Choroid plexus epithelial cell (primary cell): ENCODE measurements around the gene CLSTN2.

ENCODE experiments used
- DNase-seq: peaks from one replicate; pipeline ENCODE4 v3.0.0-alpha.2; 2010; ENCODE audit warnings: low read depth
- H3K4me3 ChIP-seq: 2 replicates; pipeline ENCODE4 v1.5.1; 2011; ENCODE audit warnings: low read depth, mild to moderate bottlenecking, control low read depth, low read length, moderate library complexity
- TF ChIP-seq, protein P1 (sequence below): conservative IDR thresholded peaks from 2 replicates; pipeline ENCODE4 v1.5.1; 2011; ENCODE audit warnings: low read depth, mild to moderate bottlenecking, control low read depth, inconsistent platforms, low read length, moderate library complexity

The CLSTN2 gene

DNA sequence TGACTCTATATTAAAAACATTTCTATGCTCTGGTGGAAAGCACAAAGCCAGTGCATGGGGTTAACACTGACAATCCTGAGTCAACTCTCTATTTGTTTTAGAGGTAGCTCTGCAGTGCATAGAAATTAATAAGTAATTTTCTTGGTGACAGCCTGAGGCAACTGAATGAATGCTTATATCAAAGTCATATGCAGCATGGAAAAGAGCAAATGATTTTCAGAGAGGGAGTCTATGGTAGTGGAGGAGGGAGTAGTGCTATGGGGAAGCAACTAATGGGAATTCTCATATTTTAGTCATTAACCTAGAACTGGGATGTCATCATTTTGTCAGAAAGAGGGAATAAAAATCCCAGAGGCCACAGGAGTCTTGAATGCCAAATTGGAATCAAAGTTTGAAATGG, 99.1 kb downstream of the CLSTN2 start:
- no peak overlapping the region for H3K4me3 ChIP-seq
- no peak for DNase-seq
- TF ChIP-seq, protein P1, sequence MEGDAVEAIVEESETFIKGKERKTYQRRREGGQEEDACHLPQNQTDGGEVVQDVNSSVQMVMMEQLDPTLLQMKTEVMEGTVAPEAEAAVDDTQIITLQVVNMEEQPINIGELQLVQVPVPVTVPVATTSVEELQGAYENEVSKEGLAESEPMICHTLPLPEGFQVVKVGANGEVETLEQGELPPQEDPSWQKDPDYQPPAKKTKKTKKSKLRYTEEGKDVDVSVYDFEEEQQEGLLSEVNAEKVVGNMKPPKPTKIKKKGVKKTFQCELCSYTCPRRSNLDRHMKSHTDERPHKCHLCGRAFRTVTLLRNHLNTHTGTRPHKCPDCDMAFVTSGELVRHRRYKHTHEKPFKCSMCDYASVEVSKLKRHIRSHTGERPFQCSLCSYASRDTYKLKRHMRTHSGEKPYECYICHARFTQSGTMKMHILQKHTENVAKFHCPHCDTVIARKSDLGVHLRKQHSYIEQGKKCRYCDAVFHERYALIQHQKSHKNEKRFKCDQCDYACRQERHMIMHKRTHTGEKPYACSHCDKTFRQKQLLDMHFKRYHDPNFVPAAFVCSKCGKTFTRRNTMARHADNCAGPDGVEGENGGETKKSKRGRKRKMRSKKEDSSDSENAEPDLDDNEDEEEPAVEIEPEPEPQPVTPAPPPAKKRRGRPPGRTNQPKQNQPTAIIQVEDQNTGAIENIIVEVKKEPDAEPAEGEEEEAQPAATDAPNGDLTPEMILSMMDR = no peak

DNA sequence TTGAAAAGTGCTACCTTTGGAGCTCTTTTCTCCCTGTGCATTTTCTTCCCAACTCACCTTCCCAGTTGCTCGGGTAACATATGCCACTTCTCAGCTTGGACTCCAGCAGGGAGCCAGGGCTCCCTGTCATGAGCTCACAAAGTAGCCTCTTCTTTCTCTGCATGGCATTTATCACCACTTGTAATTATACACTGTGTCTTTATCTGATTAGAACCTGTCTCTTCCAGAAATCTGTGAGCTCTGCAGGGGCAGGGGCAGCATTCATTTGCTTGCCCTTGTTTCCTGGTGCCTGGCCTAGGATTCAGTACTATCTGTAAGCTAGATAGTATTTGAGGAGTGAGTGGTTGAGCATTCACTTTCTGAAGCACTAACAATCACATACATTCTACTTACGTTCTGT, 100.9 kb downstream of the CLSTN2 start:
- no peak for DNase-seq
- no peak overlapping the region for H3K4me3 ChIP-seq
- TF ChIP-seq, protein P1 = no peak

DNA sequence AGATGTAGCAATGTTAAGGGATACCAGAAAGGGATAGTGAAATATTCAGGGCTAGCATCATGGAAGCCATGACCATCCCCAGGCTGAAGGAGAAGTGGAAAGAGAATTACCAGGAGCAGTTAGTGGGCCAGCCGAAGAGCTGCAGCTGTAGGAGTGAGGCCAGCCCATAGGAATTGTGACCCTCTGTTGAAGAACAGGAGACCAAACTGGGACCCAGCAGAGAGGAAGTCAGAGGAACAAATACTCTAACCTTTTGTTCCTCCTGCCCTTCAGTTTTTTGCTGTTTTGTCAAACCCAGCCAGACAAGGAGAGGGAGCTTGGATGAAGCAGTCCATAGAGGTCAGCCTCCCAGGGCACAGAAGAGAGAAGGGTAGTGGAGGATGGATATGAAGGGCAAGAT, 115.4 kb downstream of the CLSTN2 start:
- no peak for DNase-seq
- no peak overlapping the region for H3K4me3 ChIP-seq
- TF ChIP-seq, protein P1 = no peak

DNA sequence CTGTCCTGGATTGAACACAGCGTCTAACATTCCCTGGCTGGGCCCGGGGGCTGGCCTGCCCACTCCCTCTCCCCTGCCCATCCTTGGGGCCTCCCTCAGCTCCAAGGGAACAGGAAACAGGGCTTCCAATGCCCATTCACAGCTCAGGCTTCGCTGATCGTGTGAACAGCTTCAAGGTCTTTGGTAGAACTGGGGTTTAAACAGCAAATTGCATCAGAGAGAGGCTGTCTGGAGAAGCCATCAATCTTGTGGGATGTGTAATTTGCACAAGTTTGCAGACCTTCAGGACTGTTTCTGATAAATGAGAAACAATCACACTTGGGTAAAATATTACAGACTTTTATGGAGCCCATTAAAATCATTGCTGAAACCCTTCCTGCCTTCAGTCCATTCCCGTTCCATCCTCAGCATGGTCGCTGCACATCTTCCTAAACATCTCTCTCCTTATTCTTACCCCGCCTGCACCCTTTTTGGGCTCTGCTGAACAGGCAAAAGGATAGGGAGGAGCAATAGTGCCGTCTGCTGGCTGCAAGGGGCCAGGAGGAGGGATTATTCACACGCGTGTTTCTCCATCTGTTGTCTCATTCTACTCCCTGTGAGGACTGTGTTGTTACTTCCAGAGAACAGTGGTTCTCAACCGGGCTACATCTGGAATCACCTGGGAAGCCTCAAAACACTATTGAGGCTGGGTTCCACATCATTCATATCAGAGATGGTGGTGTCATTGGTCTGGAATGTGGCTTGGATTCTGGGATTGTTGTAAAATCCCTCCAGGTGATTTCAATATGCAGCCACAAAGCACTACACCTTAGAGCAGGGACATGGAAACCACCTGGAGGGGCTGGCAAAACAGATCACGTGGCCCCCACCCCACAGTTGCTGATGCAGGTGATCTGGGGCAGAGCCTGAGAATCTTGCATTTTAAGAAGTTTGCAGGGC, 116.3 kb downstream of the CLSTN2 start:
- no peak overlapping the region for H3K4me3 ChIP-seq
- peak; percentile 25 for DNase-seq
- TF ChIP-seq, protein P1 = peak; percentile 64

DNA sequence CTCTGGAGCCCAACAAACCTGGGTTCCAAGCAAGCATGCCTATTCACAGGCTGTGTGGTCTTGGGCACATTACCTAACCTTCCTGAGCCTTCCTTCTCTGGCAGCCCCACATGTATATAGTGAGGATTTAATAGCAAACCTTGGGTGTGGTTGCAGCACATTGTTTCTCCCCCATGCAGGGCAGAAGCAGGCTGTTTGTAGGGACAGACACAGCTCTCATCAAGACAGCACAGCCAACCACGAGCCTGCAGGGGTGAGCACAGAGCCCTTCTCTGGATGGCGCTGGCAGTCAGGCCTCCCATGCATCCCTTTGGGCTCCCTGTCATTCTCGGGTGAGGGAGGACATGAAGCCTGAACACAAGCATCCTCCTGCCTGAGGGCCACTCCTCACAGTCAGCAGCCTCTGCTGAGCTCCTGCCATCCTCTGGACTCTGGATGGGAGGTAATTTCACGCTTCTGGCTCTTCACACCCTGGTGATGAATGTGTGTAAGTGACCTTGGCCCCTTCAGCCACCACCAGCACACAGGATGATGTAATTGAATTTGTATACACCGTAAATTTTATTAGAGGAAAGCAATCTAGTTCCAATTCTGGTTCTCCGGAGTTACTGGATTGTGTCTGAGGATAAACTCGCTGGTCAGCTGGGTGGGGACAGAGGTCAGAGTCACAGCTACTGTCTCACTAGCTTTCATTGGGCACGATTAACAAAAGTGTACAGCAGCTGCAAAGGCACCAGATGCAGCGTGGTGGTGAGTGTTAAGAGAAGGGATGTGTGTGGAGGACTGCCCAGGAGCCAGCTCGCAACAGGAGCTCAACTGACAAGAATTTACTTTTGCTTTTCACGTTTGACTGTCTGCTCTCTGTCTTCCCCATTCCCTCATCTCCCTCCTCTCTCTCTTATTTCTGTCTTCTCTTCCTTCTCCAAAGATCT, 118.1 kb downstream of the CLSTN2 start:
- DNase-seq = no peak
- TF ChIP-seq, protein P1 = no peak
- no peak overlapping the region for H3K4me3 ChIP-seq

DNA sequence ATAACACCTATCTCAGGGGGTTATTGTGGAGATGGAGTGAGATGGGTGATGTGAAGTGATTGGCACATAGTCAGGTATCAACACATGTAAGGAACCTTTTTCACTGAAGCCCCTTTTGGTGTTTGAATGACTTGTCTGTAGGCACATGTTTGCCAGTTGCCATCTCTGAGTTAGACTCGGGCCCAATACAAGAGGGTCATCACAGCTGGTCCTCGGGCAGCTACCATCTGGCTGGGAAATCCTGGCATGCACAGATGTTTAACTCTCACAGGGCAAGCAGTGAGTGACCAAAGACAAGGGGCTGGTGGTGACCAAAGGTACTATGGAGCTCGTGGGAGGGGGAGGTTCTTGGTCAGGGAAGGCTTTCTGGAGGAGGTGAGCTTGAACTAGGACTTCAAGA, 118.8 kb downstream of the CLSTN2 start:
- H3K4me3 ChIP-seq = no peak overlapping the region
- no peak for DNase-seq
- TF ChIP-seq, protein P1 = no peak
